ENCODE measurements around the gene TGFBR2.

GRCh38 chr3:30700702-30701321 is 94.4 kb downstream of the TGFBR2 start:
- TF ChIP-seq, protein P1, sequence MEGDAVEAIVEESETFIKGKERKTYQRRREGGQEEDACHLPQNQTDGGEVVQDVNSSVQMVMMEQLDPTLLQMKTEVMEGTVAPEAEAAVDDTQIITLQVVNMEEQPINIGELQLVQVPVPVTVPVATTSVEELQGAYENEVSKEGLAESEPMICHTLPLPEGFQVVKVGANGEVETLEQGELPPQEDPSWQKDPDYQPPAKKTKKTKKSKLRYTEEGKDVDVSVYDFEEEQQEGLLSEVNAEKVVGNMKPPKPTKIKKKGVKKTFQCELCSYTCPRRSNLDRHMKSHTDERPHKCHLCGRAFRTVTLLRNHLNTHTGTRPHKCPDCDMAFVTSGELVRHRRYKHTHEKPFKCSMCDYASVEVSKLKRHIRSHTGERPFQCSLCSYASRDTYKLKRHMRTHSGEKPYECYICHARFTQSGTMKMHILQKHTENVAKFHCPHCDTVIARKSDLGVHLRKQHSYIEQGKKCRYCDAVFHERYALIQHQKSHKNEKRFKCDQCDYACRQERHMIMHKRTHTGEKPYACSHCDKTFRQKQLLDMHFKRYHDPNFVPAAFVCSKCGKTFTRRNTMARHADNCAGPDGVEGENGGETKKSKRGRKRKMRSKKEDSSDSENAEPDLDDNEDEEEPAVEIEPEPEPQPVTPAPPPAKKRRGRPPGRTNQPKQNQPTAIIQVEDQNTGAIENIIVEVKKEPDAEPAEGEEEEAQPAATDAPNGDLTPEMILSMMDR (IDR thresholded peaks at IDR 0.05) = no peak
- no peak for TF ChIP-seq POLR2A (IDR thresholded peaks at IDR 0.05)
